ENCODE measurements around the gene FMNL1. TPM values are rescaled to one million over a fixed set of nuclear protein-coding genes. Genes with fewer than 3 reads are reported as not detected.

FMNL1 gene
- total and polyA plus RNA-seq, 9 donors, result 1.2 to 7.6 (median 5.4) TPM

DNA sequence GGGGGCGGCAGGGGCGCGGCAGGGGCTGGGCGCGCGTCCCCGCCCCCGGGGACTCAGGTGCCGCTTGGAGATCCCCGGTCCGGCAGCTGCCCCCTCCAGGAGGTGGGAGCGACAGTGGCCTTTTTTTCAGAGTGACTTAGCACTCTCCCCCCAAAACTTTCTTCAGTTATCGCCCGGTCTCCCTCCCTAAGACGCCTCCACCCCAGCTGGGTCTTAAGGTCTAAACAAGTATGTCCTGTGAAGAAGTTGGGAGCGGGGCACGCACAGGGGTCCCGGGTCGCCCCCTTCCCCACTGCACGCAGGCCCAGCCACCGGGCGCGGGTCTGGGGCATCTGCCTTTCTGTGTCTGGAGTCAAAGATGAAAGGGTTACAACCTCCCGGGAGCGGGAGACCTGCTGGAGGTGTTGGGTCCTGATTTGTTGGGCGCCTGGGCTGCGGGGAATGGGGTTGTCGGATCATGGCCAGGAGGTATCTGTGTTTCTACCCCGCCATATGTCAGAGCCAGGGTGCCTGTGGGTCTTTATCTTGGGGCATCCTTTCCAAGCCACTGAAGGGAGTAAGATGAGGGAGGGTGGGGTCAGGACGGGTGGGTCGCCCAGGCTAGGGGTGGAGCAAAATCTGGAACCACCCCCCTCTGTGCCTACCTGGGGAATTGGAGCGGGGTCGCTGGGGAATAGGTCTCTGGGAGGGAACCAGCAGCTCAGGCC is 757 bp downstream of the FMNL1 start:
- Histone ChIP-seq H3K27me3 (ENCODE audit: control insufficient read depth, insufficient read depth, low read length) (peaks cover 37% of the 10 kb centered on the region), H3K9me3 (replicated peaks; ENCODE audit: control insufficient read depth, low read depth, low read length) (no peaks in the 10 kb centered on the region), H3K36me3 (ENCODE audit: control insufficient read depth, insufficient read depth, low read length) (no peaks in the 10 kb centered on the region), H3K27ac (ENCODE audit: low read length) (no peak overlapping the region), H3K4me1 (ENCODE audit: control insufficient read depth, insufficient read depth, low read length) (peaks cover 56% of the 10 kb centered on the region), H3K4me3 (ENCODE audit: low read length) (peak overlapping the region; percentile 47)
- DNase-seq, result no peak
- 5% methylated on average over 21 of the region's 33 CpGs for WGBS (ENCODE audit: insufficient coverage)

DNA sequence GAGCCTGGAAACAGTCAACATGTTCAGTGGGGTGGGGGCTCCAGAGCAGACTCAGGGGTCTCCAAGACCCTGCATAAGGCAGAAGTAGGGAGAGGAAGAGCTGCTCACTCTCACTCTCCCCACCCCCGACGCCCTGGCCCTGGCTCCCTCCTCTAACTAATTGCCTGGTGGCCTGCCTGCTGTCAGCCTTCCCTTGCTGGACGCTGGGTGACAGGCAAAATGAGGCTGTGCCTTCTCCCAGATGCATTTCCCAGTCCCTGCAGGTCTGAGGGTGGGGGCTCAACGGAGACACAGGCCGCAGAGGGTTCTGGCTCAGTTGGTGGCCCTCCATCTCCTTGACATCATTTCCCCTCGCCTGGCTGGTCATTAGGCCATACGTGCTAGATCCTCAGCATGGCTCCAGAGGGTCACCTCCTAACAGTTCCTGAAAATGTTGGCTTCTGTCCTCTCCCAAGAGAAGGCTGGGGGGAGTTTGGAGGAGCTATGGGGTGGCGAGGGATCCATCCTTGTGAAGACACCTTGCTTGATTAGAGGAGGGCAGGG is 1.4 kb downstream of the FMNL1 start:
- WGBS (ENCODE audit: insufficient coverage), result 42% methylated on average over 3 of the region's 8 CpGs
- H3K9me3 ChIP-seq (replicated peaks; ENCODE audit: control insufficient read depth, low read depth, low read length), result no peaks in the 10 kb centered on the region
- peak overlapping the region; percentile 47 for H3K4me3 ChIP-seq (ENCODE audit: low read length)
- H3K4me1 ChIP-seq (ENCODE audit: control insufficient read depth, insufficient read depth, low read length), result peaks cover 62% of the 10 kb centered on the region
- no peak overlapping the region for H3K27ac ChIP-seq (ENCODE audit: low read length)
- H3K27me3 ChIP-seq (ENCODE audit: control insufficient read depth, insufficient read depth, low read length), result peaks cover 37% of the 10 kb centered on the region
- no peaks in the 10 kb centered on the region for H3K36me3 ChIP-seq (ENCODE audit: control insufficient read depth, insufficient read depth, low read length)
- DNase-seq, result no peak

- Histone ChIP-seq H3K4me3 (ENCODE audit: low read length) (peak overlapping the region; percentile 47), H3K9me3 (replicated peaks; ENCODE audit: control insufficient read depth, low read depth, low read length) (no peaks in the 10 kb centered on the region), H3K36me3 (ENCODE audit: control insufficient read depth, insufficient read depth, low read length) (no peaks in the 10 kb centered on the region), H3K4me1 (ENCODE audit: control insufficient read depth, insufficient read depth, low read length) (peaks cover 68% of the 10 kb centered on the region), H3K27me3 (ENCODE audit: control insufficient read depth, insufficient read depth, low read length) (peaks cover 37% of the 10 kb centered on the region), H3K27ac (ENCODE audit: low read length) (no peak overlapping the region)
- no peak for DNase-seq
- 81% methylated on average over 6 of the region's 12 CpGs for WGBS (ENCODE audit: insufficient coverage)
These were observed 2.1 kb downstream of the FMNL1 start for GRCh38 chr17:45223539-45224528.

DNA sequence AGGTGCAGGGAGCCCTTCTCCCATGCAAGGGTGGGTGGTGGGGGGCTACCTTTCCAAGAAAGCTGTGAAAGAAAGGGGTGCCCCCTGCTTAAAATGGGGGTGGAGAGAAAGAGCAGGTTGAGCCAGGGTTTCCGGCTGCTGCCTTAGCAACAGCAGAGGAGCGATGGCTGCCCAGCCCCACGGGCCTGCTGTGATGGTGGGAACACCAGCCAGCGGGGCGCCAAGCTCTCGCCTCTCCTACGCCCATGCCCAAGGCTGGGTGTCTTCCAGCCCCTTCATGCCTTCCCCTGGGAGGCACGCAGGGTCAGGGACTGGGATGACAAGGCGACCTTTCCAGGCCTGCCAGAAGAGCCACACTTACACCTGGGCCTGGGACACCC is 3.0 kb downstream of the FMNL1 start:
- 81% methylated on average over 7 of the region's 9 CpGs for WGBS (ENCODE audit: insufficient coverage)
- no peaks in the 10 kb centered on the region for H3K36me3 ChIP-seq (ENCODE audit: control insufficient read depth, insufficient read depth, low read length)
- H3K9me3 ChIP-seq (replicated peaks; ENCODE audit: control insufficient read depth, low read depth, low read length), result no peaks in the 10 kb centered on the region
- no peak for DNase-seq
- H3K27me3 ChIP-seq (ENCODE audit: control insufficient read depth, insufficient read depth, low read length), result peaks cover 36% of the 10 kb centered on the region
- H3K27ac ChIP-seq (ENCODE audit: low read length), result peak overlapping the region; percentile 31
- no peak overlapping the region for H3K4me3 ChIP-seq (ENCODE audit: low read length)
- H3K4me1 ChIP-seq (ENCODE audit: control insufficient read depth, insufficient read depth, low read length), result peaks cover 72% of the 10 kb centered on the region

DNA sequence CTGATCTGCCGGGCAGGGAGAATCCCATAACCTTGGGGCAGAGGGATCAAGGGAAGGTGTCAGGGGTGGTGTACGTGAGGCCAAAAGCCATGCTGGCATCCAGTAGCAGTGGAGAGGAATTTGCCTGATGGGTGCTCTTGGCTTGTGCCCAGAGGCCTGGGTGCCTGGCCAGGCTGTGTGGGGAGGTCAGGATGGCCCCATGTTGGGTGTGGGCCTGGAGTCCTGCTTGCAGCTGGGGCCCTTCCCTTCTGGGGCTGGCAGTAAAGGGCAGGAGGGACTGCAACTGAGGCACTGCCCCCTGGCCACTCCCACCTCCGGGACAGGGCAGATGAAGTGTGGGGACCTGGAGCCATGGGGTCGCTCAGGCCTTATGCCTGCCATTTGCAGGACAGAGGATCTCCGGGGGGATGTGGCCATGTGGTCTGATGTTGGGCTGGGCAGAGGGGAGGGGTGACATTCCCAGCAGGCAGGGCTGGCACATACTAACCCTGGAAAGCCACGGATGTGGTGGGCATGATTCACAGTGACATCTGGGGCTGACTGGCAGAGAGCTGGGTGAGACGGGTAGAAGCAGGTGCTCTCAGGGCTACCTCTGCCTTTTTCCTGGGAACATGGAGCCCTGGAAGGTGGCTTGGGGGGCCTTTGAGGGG is 3.5 kb downstream of the FMNL1 start:
- no peak for DNase-seq
- H3K36me3 ChIP-seq (ENCODE audit: control insufficient read depth, insufficient read depth, low read length), result no peaks in the 10 kb centered on the region
- WGBS (ENCODE audit: insufficient coverage), result 80% methylated on average over 4 of the region's 7 CpGs
- no peak overlapping the region for H3K4me3 ChIP-seq (ENCODE audit: low read length)
- peak overlapping the region; percentile 63 for H3K27ac ChIP-seq (ENCODE audit: low read length)
- H3K27me3 ChIP-seq (ENCODE audit: control insufficient read depth, insufficient read depth, low read length), result peaks cover 32% of the 10 kb centered on the region
- no peaks in the 10 kb centered on the region for H3K9me3 ChIP-seq (replicated peaks; ENCODE audit: control insufficient read depth, low read depth, low read length)
- peaks cover 77% of the 10 kb centered on the region for H3K4me1 ChIP-seq (ENCODE audit: control insufficient read depth, insufficient read depth, low read length)

GRCh38 chr17:45225964-45226530 is 4.4 kb downstream of the FMNL1 start:
- 61% methylated on average over 10 of the region's 11 CpGs for WGBS (ENCODE audit: insufficient coverage)

DNA sequence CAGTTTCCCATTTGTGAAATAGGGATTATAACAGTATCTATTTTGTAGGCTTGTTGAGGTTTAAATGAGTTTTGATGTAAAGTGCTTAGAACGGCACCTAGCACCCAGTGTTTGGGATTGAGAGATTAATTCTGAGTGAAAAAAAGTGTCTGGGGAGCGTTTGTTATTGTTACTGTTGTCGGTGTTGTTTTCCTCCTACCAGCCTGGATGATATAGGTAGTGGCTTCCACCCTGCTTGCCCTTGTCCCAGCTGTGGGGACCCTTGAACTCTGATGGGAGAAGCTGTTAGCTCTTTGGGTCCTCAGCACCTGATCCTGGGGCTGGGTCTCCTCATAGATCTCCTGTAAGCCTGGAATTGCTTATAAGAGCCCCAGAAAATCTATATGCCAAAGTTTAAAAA is 4.9 kb downstream of the FMNL1 start:
- no CpG with 5 or more reads among the region's 3 CpGs for WGBS (ENCODE audit: insufficient coverage)
- peak overlapping the region; percentile 63 for H3K27ac ChIP-seq (ENCODE audit: low read length)
- DNase-seq, result no peak

More at GRCh38 chr17:45225964-45226530, 4.4 kb downstream of the FMNL1 start:
- H3K4me3 ChIP-seq (ENCODE audit: low read length), result no peak overlapping the region
- no peaks in the 10 kb centered on the region for H3K9me3 ChIP-seq (replicated peaks; ENCODE audit: control insufficient read depth, low read depth, low read length)
- peaks cover 84% of the 10 kb centered on the region for H3K4me1 ChIP-seq (ENCODE audit: control insufficient read depth, insufficient read depth, low read length)
- DNase-seq, result peak; percentile 69
- peak overlapping the region; percentile 63 for H3K27ac ChIP-seq (ENCODE audit: low read length)
- peaks cover 23% of the 10 kb centered on the region for H3K27me3 ChIP-seq (ENCODE audit: control insufficient read depth, insufficient read depth, low read length)
- H3K36me3 ChIP-seq (ENCODE audit: control insufficient read depth, insufficient read depth, low read length), result no peaks in the 10 kb centered on the region

DNA sequence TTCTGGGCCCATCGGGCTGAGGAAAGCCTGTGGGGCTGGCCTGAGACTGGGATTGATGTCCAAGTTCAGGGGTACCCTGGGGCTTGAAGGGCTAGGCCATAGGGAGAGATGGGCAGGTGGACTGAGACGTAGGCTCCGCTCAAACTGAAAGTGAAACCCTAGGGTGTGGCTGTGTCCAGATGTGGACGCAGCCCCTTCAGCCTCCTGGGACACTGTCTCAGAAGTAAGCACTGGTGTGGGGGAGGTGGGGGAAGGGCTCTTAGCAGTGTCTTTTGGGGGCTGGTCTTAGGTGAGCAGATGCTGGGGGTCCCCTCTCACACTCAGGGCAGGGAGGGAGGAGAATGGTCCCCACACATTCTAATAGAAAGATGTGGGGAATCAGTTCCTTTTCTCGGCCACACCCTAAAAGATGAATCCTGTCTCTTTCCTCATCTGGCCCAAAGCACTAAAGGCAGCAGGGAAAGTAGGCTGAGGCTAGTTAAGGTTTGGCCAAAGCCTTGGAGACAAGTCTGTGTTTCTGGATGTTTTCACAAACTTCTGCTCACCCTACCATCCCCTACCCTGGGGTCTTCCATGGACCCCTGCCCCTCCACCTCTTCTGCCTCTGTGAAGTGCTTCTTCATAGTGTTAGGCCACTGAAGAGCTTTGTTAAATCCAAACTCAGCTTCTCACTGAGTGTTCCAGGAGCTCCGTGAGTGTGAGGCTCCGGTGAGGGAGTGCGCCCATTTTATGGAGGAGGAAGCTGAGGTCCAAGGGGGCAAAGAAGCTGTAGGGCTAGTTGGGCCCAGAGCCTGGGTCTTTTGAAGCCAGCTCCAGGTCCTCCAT is 5.6 kb downstream of the FMNL1 start:
- Histone ChIP-seq H3K36me3 (ENCODE audit: control insufficient read depth, insufficient read depth, low read length) (no peaks in the 10 kb centered on the region), H3K27ac (ENCODE audit: low read length) (peak overlapping the region; percentile 89), H3K9me3 (replicated peaks; ENCODE audit: control insufficient read depth, low read depth, low read length) (no peaks in the 10 kb centered on the region), H3K4me3 (ENCODE audit: low read length) (no peak overlapping the region), H3K4me1 (ENCODE audit: control insufficient read depth, insufficient read depth, low read length) (peaks cover 89% of the 10 kb centered on the region), H3K27me3 (ENCODE audit: control insufficient read depth, insufficient read depth, low read length) (peaks cover 18% of the 10 kb centered on the region)
- DNase-seq, result no peak
- WGBS (ENCODE audit: insufficient coverage), result 41% methylated on average over 4 of the region's 8 CpGs

More for the DNA sequence above, 4.9 kb downstream of the FMNL1 start:
- Histone ChIP-seq H3K27me3 (ENCODE audit: control insufficient read depth, insufficient read depth, low read length) (peaks cover 20% of the 10 kb centered on the region), H3K4me3 (ENCODE audit: low read length) (no peak overlapping the region), H3K36me3 (ENCODE audit: control insufficient read depth, insufficient read depth, low read length) (no peaks in the 10 kb centered on the region), H3K9me3 (replicated peaks; ENCODE audit: control insufficient read depth, low read depth, low read length) (no peaks in the 10 kb centered on the region), H3K4me1 (ENCODE audit: control insufficient read depth, insufficient read depth, low read length) (peaks cover 86% of the 10 kb centered on the region)
